ENCODE data around the gene APBB2. TPM values are rescaled to one million over a fixed set of nuclear protein-coding genes. Genes with fewer than 3 reads are reported as not detected.

APBB2 gene
- total RNA-seq, 2 donors from 2014 or later: 55.2 to 70.1 TPM

- intact Hi-C loops (cut with DNase I): no loop called here
- DNase-seq (ENCODE audit: low spot score): no peak
These were observed 88.6 kb downstream of the APBB2 start for GRCh38 chr4:41125558-41126311.

GRCh38 chr4:41124916-41125548 lies 89.3 kb downstream of the APBB2 start:
- intact Hi-C loops (cut with DNase I): no loop called here
- DNase-seq (ENCODE audit: low spot score): no peak

- intact Hi-C loops (cut with DNase I): no loop called here
- DNase-seq (ENCODE audit: low spot score): no peak
These were observed 91.6 kb downstream of the APBB2 start for GRCh38 chr4:41122775-41123174.

GRCh38 chr4:41122309-41122708 lies 92.0 kb downstream of the APBB2 start:
- intact Hi-C loops (cut with DNase I): no loop called here
- no peak for DNase-seq (ENCODE audit: low spot score)

- DNase-seq (ENCODE audit: low spot score): no peak
- intact Hi-C loops (cut with DNase I): no loop called here
These were observed 92.4 kb downstream of the APBB2 start for GRCh38 chr4:41121906-41122305.

- no peak for DNase-seq (ENCODE audit: low spot score)
- intact Hi-C loops (cut with DNase I): no loop called here
These were observed 93.8 kb downstream of the APBB2 start for GRCh38 chr4:41120297-41121217.

- intact Hi-C loops (cut with DNase I): no loop called here
- no peak for DNase-seq (ENCODE audit: low spot score)
These were observed 94.5 kb downstream of the APBB2 start for GRCh38 chr4:41119867-41120295.

GRCh38 chr4:41111791-41112190 lies 102.6 kb downstream of the APBB2 start:
- intact Hi-C loops (cut with DNase I): no loop called here
- no peak for DNase-seq (ENCODE audit: low spot score)

- intact Hi-C loops (cut with DNase I): no loop called here
- DNase-seq (ENCODE audit: low spot score): no peak
These were observed 104.3 kb downstream of the APBB2 start for GRCh38 chr4:41110050-41110449.

- no peak for DNase-seq (ENCODE audit: low spot score)
- intact Hi-C loops (cut with DNase I): no loop called here
These were observed 105.9 kb downstream of the APBB2 start for GRCh38 chr4:41108481-41108880.

- intact Hi-C loops (cut with DNase I): no loop called here
- DNase-seq (ENCODE audit: low spot score): no peak
These were observed 107.5 kb downstream of the APBB2 start for GRCh38 chr4:41106694-41107419.

GRCh38 chr4:41106081-41106480 lies 108.3 kb downstream of the APBB2 start:
- intact Hi-C loops (cut with DNase I): no loop called here
- DNase-seq (ENCODE audit: low spot score): no peak

GRCh38 chr4:41104155-41104554 lies 110.2 kb downstream of the APBB2 start:
- intact Hi-C loops (cut with DNase I): no loop called here
- no peak for DNase-seq (ENCODE audit: low spot score)

- intact Hi-C loops (cut with DNase I): no loop called here
- DNase-seq (ENCODE audit: low spot score): no peak
These were observed 110.7 kb downstream of the APBB2 start for GRCh38 chr4:41103657-41104056.

GRCh38 chr4:41102414-41103092 lies 111.8 kb downstream of the APBB2 start:
- DNase-seq (ENCODE audit: low spot score): no peak
- intact Hi-C loops (cut with DNase I): no loop called here

- DNase-seq (ENCODE audit: low spot score): no peak
- intact Hi-C loops (cut with DNase I): loop anchor here in 1 of 2 donors (5.0 kb wide), 1 partner anchor 424 kb away; no protein-coding TSS in a partner anchor
These were observed 116.0 kb downstream of the APBB2 start for GRCh38 chr4:41098093-41099048.

- DNase-seq (ENCODE audit: low spot score): no peak
- intact Hi-C loops (cut with DNase I): loop anchor here in 1 of 2 donors (5.0 kb wide), 1 partner anchor 426 kb away; no protein-coding TSS in a partner anchor
These were observed 118.4 kb downstream of the APBB2 start for GRCh38 chr4:41095973-41096372.

Measured in posterior vena cava (tissue), 2 donors.